ENCODE results near the gene NRBF2.

GRCh38 chr10:63106111-63106755 lies 26.9 kb upstream of the NRBF2 start:
- TF ChIP-seq SIN3B (IDR thresholded peaks at IDR 0.05; ENCODE audit: low read depth) (no peak), SETDB1 (IDR thresholded peaks at IDR 0.05; ENCODE audit: low read length) (no peak)
- TF ChIP-seq, protein P1, sequence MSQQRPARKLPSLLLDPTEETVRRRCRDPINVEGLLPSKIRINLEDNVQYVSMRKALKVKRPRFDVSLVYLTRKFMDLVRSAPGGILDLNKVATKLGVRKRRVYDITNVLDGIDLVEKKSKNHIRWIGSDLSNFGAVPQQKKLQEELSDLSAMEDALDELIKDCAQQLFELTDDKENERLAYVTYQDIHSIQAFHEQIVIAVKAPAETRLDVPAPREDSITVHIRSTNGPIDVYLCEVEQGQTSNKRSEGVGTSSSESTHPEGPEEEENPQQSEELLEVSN (IDR thresholded peaks at IDR 0.05; ENCODE audit: borderline replicate concordance in 1 of 2, extremely low read depth in 1 of 2, insufficient read depth in 1 of 2, insufficient read length in 1 of 2, low read depth in 1 of 2, low read length in 1 of 2, poor library complexity in 1 of 2, severe bottlenecking in 1 of 2), result no peak
